NCI-H2107 treated with DMSO at 0.1 percent for 48 hours (cell line): ENCODE results near the gene LRRC41.
A peak's percentile ranks its signal among the peaks of the same experiment; 100 is the strongest.
"Not testable (repeated sequence)": the region's sequence is repeated elsewhere in the genome, so short reads cannot be mapped to it uniquely, and the experiment has no call there.

ENCODE experiments used
- DNase-seq: peaks from one replicate; lab custom pipeline; 2025; ENCODE audit not compliant: unreplicated experiment; lab: John Stamatoyannopoulos, UW

LRRC41 gene

GRCh38 chr1:46303038-46303871, at the start of gene LRRC41, which contains the start of gene UQCRH:
Gene LRRC41 (minus strand): TSS chr1:46303616. CDS start chr1:46303322, 294 bp downstream.
Gene UQCRH (plus strand): TSS chr1:46303698. CDS start chr1:46303767, 69 bp downstream.
- DNase-seq: peak; percentile 98

GRCh38 chr1:46352363-46352762, 48.9 kb upstream of the LRRC41 start:
- no peak for DNase-seq

GRCh38 chr1:46345281-46345680, 41.9 kb upstream of the LRRC41 start:
- no peak for DNase-seq

- DNase-seq: no peak
Measured at GRCh38 chr1:46344481-46344880, 41.1 kb upstream of the LRRC41 start.

GRCh38 chr1:46343705-46344104, 40.3 kb upstream of the LRRC41 start:
- DNase-seq: no peak

GRCh38 chr1:46343351-46343695, 39.9 kb upstream of the LRRC41 start:
- DNase-seq: no peak

GRCh38 chr1:46342677-46343350, 39.4 kb upstream of the LRRC41 start:
- DNase-seq: no peak

GRCh38 chr1:46342084-46342656, 38.8 kb upstream of the LRRC41 start:
- DNase-seq: no peak

GRCh38 chr1:46341222-46342083, 38.0 kb upstream of the LRRC41 start:
- DNase-seq: no peak

GRCh38 chr1:46340404-46341221, 37.2 kb upstream of the LRRC41 start, which contains the start of gene NSUN4:
Gene NSUN4 (plus strand): TSS chr1:46340807. CDS start chr1:46340827, 20 bp downstream.
- DNase-seq: peak; percentile 96

GRCh38 chr1:46337409-46337808, 34.0 kb upstream of the LRRC41 start:
- not testable (repeated sequence) for DNase-seq

- DNase-seq: no peak
Measured at GRCh38 chr1:46335081-46335480, 31.7 kb upstream of the LRRC41 start.

GRCh38 chr1:46334030-46334384, 30.6 kb upstream of the LRRC41 start:
- no peak for DNase-seq

GRCh38 chr1:46333300-46334029, 30.0 kb upstream of the LRRC41 start:
- no peak for DNase-seq

- not testable (repeated sequence) for DNase-seq
Measured at GRCh38 chr1:46331786-46332540, 28.5 kb upstream of the LRRC41 start.

- DNase-seq: not testable (repeated sequence)
Measured at GRCh38 chr1:46330381-46330780, 27.0 kb upstream of the LRRC41 start.

- not testable (repeated sequence) for DNase-seq
Measured at GRCh38 chr1:46329807-46330206, 26.4 kb upstream of the LRRC41 start.

- DNase-seq: not testable (repeated sequence)
Measured at GRCh38 chr1:46328182-46328581, 24.8 kb upstream of the LRRC41 start.
